Glomerular visceral epithelial cell (primary cell): Measurements from ENCODE around the gene CDH8.
"Not testable (repeated sequence)": the region's sequence is repeated elsewhere in the genome, so short reads cannot be mapped to it uniquely, and the experiment has no call there.

Experiments
- DNase-seq: peaks from one replicate; pipeline ENCODE4 v3.0.0-alpha.2; 2016; ENCODE audit errors: extremely low spot score

CDH8 gene

GRCh38 chr16:61940611-61941010, 95.6 kb downstream of the CDH8 start:
- DNase-seq = no peak

GRCh38 chr16:61937646-61938045, 98.6 kb downstream of the CDH8 start:
- no peak for DNase-seq

- DNase-seq = no peak
Measured at GRCh38 chr16:61936522-61936921, 99.7 kb downstream of the CDH8 start.

- no peak for DNase-seq
Measured at GRCh38 chr16:61934601-61935000, 101.6 kb downstream of the CDH8 start.

GRCh38 chr16:61929776-61930175, 106.5 kb downstream of the CDH8 start:
- no peak for DNase-seq

GRCh38 chr16:61926766-61927165, 109.5 kb downstream of the CDH8 start:
- DNase-seq = peak; percentile 0

- DNase-seq = no peak
Measured at GRCh38 chr16:61923629-61924028, 112.6 kb downstream of the CDH8 start.

- DNase-seq = no peak
Measured at GRCh38 chr16:61921373-61921772, 114.9 kb downstream of the CDH8 start.

- DNase-seq = not testable (repeated sequence)
Measured at GRCh38 chr16:61917865-61918826, 118.1 kb downstream of the CDH8 start.

- no peak for DNase-seq
Measured at GRCh38 chr16:61915569-61915968, 120.7 kb downstream of the CDH8 start.

GRCh38 chr16:61909074-61909473, 127.2 kb downstream of the CDH8 start:
- DNase-seq = no peak

GRCh38 chr16:61908426-61908825, 127.8 kb downstream of the CDH8 start:
- DNase-seq = no peak

- DNase-seq = no peak
Measured at GRCh38 chr16:61901689-61902088, 134.5 kb downstream of the CDH8 start.

- DNase-seq = no peak
Measured at GRCh38 chr16:61900482-61900881, 135.8 kb downstream of the CDH8 start.

- DNase-seq = no peak
Measured at GRCh38 chr16:61897657-61898056, 138.6 kb downstream of the CDH8 start.

- DNase-seq = no peak
Measured at GRCh38 chr16:61892531-61892930, 143.7 kb downstream of the CDH8 start.

- no peak for DNase-seq
Measured at GRCh38 chr16:61891460-61891859, 144.8 kb downstream of the CDH8 start.

- no peak for DNase-seq
Measured at GRCh38 chr16:61890386-61890785, 145.9 kb downstream of the CDH8 start.

- DNase-seq = peak; percentile 22
Measured at GRCh38 chr16:61887903-61888302, 148.3 kb downstream of the CDH8 start.

- DNase-seq = no peak
Measured at GRCh38 chr16:61885343-61885742, 150.9 kb downstream of the CDH8 start.

GRCh38 chr16:61879306-61879705, 156.9 kb downstream of the CDH8 start:
- DNase-seq = no peak

GRCh38 chr16:61877436-61877835, 158.8 kb downstream of the CDH8 start:
- no peak for DNase-seq

- DNase-seq = no peak
Measured at GRCh38 chr16:61872778-61873119, 163.5 kb downstream of the CDH8 start.
